BE2C (cell line): ENCODE data around the gene FAM72B.
"Not testable (repeated sequence)": the region's sequence is repeated elsewhere in the genome, so short reads cannot be mapped to it uniquely, and the experiment has no call there.

Source experiments
- DNase-seq: peaks from one replicate; pipeline ENCODE4 v3.0.0-alpha.2; 2020
- H3K27me3 ChIP-seq: fragments of 250-450 bp; sonication (Bioruptor Pico); 2 replicates; pipeline ENCODE4 v1.5.1; 2020; ENCODE audit warnings: mild to moderate bottlenecking
- H3K36me3 ChIP-seq: fragments of 250-450 bp; sonication (Bioruptor Pico); 2 replicates; pipeline ENCODE4 v1.5.1; 2020; ENCODE audit warnings: mild to moderate bottlenecking
- H3K4me1 ChIP-seq: fragments of 250-450 bp; sonication (Bioruptor Pico); 2 replicates; pipeline ENCODE4 v1.5.1; 2020
- H3K4me3 ChIP-seq: 2 replicates; pipeline ENCODE4 v1.5.1; 2011; ENCODE audit warnings: low read depth, low read length
- H3K9me3 ChIP-seq: fragments of 250-450 bp; sonication (Bioruptor Pico); 2 replicates; pipeline ENCODE4 v1.5.1; 2020

The FAM72B gene

GRCh38 chr1:121131494-121131893, 52.6 kb downstream of the FAM72B start:
- H3K4me3 ChIP-seq, DNase-seq, H3K4me1 ChIP-seq, H3K36me3 ChIP-seq, H3K9me3 ChIP-seq, H3K27me3 ChIP-seq: not testable (repeated sequence)

- not testable (repeated sequence) for H3K9me3 ChIP-seq, DNase-seq, H3K36me3 ChIP-seq, H3K27me3 ChIP-seq, H3K4me1 ChIP-seq
- peak overlapping the region; percentile 56 for H3K4me3 ChIP-seq
Measured at GRCh38 chr1:121118480-121118824, 65.7 kb downstream of the FAM72B start.
